ENCODE measurements around the gene PIP5K1A. TPM values are rescaled to one million over a fixed set of nuclear protein-coding genes. Genes with fewer than 3 reads are reported as not detected.

PIP5K1A gene
- total RNA-seq, 4 donors from 2014 or later, result 52.6 to 89.0 (median 62.4) TPM

- Histone ChIP-seq H3K27me3 (no peaks in the 10 kb centered on the region), H3K4me3 (no peak overlapping the region), H3K27ac (no peak overlapping the region), H3K4me1 (peaks cover 0 to 19% (median 11%) of the 10 kb centered on the region in 4 donors), H3K36me3 (peaks cover 0 to 64% (median 9%) of the 10 kb centered on the region in 3 donors), H3K9me3 (no peaks in the 10 kb centered on the region)
- no peak for DNase-seq (ENCODE audit: low spot score in 2 of 2)
- no peak for TF ChIP-seq EP300 (IDR thresholded peaks at IDR 0.05)
- no peak for TF ChIP-seq CTCF (IDR thresholded peaks at IDR 0.05)
- no peak for TF ChIP-seq POLR2A (IDR thresholded peaks at IDR 0.05)
- WGBS, 2 donors, result 84 to 86% methylated on average over 9 to 10 of the region's 10 CpGs
These were observed 88.4 kb downstream of the PIP5K1A start for GRCh38 chr1:151286619-151287340.

- Histone ChIP-seq H3K27ac (no peak overlapping the region), H3K4me3 (no peak overlapping the region), H3K9me3 (no peaks in the 10 kb centered on the region), H3K4me1 (peaks cover 0 to 19% (median 11%) of the 10 kb centered on the region in 4 donors), H3K27me3 (no peaks in the 10 kb centered on the region), H3K36me3 (peaks cover 0 to 70% (median 9%) of the 10 kb centered on the region in 3 donors)
- 84 to 96% methylated on average over 4 to 7 of the region's 7 CpGs for WGBS, 2 donors
- DNase-seq (ENCODE audit: low spot score in 2 of 2), result no peak
- TF ChIP-seq EP300 (IDR thresholded peaks at IDR 0.05), result no peak
- no peak for TF ChIP-seq POLR2A (IDR thresholded peaks at IDR 0.05)
- no peak for TF ChIP-seq CTCF (IDR thresholded peaks at IDR 0.05)
These were observed 89.0 kb downstream of the PIP5K1A start for GRCh38 chr1:151287341-151287699.

GRCh38 chr1:151287767-151288500 lies 89.6 kb downstream of the PIP5K1A start:
- Histone ChIP-seq H3K27me3 (no peaks in the 10 kb centered on the region), H3K36me3 (peaks cover 1 to 76% (median 9%) of the 10 kb centered on the region in 3 donors), H3K4me3 (no peak overlapping the region), H3K4me1 (peaks cover 0 to 19% (median 11%) of the 10 kb centered on the region in 4 donors), H3K27ac (no peak overlapping the region), H3K9me3 (no peaks in the 10 kb centered on the region)
- TF ChIP-seq EP300 (IDR thresholded peaks at IDR 0.05), result no peak
- 94% methylated on average over 15 to 20 of the region's 22 CpGs for WGBS, 2 donors
- no peak for DNase-seq (ENCODE audit: low spot score in 2 of 2)

- no peak for DNase-seq (ENCODE audit: low spot score in 2 of 2)
- no peaks in the 10 kb centered on the region for H3K27me3 ChIP-seq
- H3K27ac ChIP-seq, result no peak overlapping the region
- TF ChIP-seq POLR2A (IDR thresholded peaks at IDR 0.05) (no peak), CTCF (IDR thresholded peaks at IDR 0.05) (no peak), EP300 (IDR thresholded peaks at IDR 0.05) (no peak)
- peaks cover 2 to 81% (median 9%) of the 10 kb centered on the region in 3 donors for H3K36me3 ChIP-seq
- no peaks in the 10 kb centered on the region for H3K9me3 ChIP-seq
- H3K4me3 ChIP-seq, result no peak overlapping the region
- H3K4me1 ChIP-seq, result peaks cover 0 to 14% (median 8%) of the 10 kb centered on the region in 4 donors
- 86 to 89% methylated on average over 14 of the region's 14 CpGs for WGBS, 2 donors
These were observed 90.2 kb downstream of the PIP5K1A start for GRCh38 chr1:151288502-151288901.

- WGBS, 2 donors, result 70 to 71% methylated on average over 15 to 18 of the region's 18 CpGs
- peaks cover 0 to 10% (median under 1%) of the 10 kb centered on the region in 4 donors for H3K4me1 ChIP-seq
- peaks cover 2 to 89% (median 9%) of the 10 kb centered on the region in 3 donors for H3K36me3 ChIP-seq
- H3K27me3 ChIP-seq, result no peaks in the 10 kb centered on the region
- H3K27ac ChIP-seq, result no peak overlapping the region
- no peak overlapping the region for H3K4me3 ChIP-seq
- TF ChIP-seq POLR2A (IDR thresholded peaks at IDR 0.05) (no peak), CTCF (IDR thresholded peaks at IDR 0.05) (no peak)
- H3K9me3 ChIP-seq, result no peaks in the 10 kb centered on the region
- DNase-seq (ENCODE audit: low spot score in 2 of 2), result no peak
These were observed 91.0 kb downstream of the PIP5K1A start for GRCh38 chr1:151289080-151289935.
